C4-2B (cell line): Measurements from ENCODE around the gene IL10.

Experiments
- H3K27ac ChIP-seq: fragments of 450-650 bp; 2 replicates; pipeline ENCODE4 v1.5.1; 2017
- CTCF ChIP-seq: fragments of 450-650 bp; conservative IDR thresholded peaks from 2 replicates; pipeline ENCODE4 v1.5.1; 2017; ENCODE audit warnings: mild to moderate bottlenecking
- ZFX ChIP-seq: fragments of 450-650 bp; IDR thresholded peaks from 2 replicates; pipeline ENCODE4 v1.6.1; 2017

Gene IL10

GRCh38 chr1:206793620-206794019 lies 21.3 kb upstream of the IL10 start:
- no peak overlapping the region for H3K27ac ChIP-seq
- TF ChIP-seq CTCF = no peak
- no peak for TF ChIP-seq ZFX

GRCh38 chr1:206792939-206793607 lies 20.8 kb upstream of the IL10 start:
- no peak overlapping the region for H3K27ac ChIP-seq

GRCh38 chr1:206790502-206791250 lies 18.4 kb upstream of the IL10 start:
- TF ChIP-seq ZFX (no peak), CTCF (no peak)
- no peak overlapping the region for H3K27ac ChIP-seq

More at GRCh38 chr1:206792939-206793607, 20.8 kb upstream of the IL10 start:
- TF ChIP-seq CTCF (no peak), ZFX (no peak)

GRCh38 chr1:206788487-206789050 lies 16.3 kb upstream of the IL10 start:
- H3K27ac ChIP-seq = no peak overlapping the region
- TF ChIP-seq CTCF (no peak), ZFX (no peak)

GRCh38 chr1:206787891-206788290 lies 15.6 kb upstream of the IL10 start:
- TF ChIP-seq CTCF = no peak
- no peak for TF ChIP-seq ZFX
- H3K27ac ChIP-seq = no peak overlapping the region

GRCh38 chr1:206786212-206786886 lies 14.1 kb upstream of the IL10 start:
- no peak overlapping the region for H3K27ac ChIP-seq
- TF ChIP-seq CTCF (no peak), ZFX (no peak)
